Peyer's patch (tissue), 4 donors: ENCODE data around the gene ENTPD1.

Experiments used
- POLR2A ChIP-seq, 2 donors: fragments of 450-650 bp; IDR thresholded peaks; one replicate each; pipeline ENCODE4 v1.5.1; 2017; ENCODE audit warnings: antibody characterized with exemption in 2 of 2, mild to moderate bottlenecking in 2 of 2, moderate library complexity in 2 of 2
- TF ChIP-seq, protein P1 (sequence below), 6 experiments: fragments of 450-650 bp in 4 of 6; fragments of 200-600 bp in 2 of 6; sonication (generic) in 1 of 6; IDR thresholded peaks; one replicate each; pipeline ENCODE4 v1.5.1; 2017 to 2019; ENCODE audit warnings: antibody characterized with exemption in 6 of 6, mild to moderate bottlenecking in 3 of 6, moderate library complexity in 1 of 6

DNA sequence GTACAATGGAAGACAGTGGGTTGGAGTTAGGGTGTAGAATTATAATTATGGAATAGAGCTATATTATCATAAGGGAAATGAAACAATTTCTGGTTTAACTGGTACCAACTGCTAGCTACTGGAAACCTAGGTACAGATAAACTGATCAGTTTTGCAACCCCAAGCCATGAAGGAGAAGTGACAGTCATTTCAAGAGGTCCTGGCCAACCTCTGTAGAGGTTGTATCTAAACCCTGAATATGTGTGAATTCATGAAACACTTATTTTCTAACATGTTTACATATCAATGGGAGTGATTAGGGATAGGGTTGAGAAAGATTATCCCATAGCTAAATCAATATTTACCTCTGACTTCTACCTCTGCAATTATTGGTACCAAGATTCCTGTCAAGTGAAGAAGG, 121.9 kb downstream of the ENTPD1 start:
- TF ChIP-seq, protein P1, sequence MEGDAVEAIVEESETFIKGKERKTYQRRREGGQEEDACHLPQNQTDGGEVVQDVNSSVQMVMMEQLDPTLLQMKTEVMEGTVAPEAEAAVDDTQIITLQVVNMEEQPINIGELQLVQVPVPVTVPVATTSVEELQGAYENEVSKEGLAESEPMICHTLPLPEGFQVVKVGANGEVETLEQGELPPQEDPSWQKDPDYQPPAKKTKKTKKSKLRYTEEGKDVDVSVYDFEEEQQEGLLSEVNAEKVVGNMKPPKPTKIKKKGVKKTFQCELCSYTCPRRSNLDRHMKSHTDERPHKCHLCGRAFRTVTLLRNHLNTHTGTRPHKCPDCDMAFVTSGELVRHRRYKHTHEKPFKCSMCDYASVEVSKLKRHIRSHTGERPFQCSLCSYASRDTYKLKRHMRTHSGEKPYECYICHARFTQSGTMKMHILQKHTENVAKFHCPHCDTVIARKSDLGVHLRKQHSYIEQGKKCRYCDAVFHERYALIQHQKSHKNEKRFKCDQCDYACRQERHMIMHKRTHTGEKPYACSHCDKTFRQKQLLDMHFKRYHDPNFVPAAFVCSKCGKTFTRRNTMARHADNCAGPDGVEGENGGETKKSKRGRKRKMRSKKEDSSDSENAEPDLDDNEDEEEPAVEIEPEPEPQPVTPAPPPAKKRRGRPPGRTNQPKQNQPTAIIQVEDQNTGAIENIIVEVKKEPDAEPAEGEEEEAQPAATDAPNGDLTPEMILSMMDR (IDR thresholded peaks at IDR 0.05) = no peak
- TF ChIP-seq POLR2A (IDR thresholded peaks at IDR 0.05) = no peak
